ENCODE results near the gene F7.
A peak's percentile ranks its signal among the peaks of the same experiment; 100 is the strongest.
"Not testable (repeated sequence)": the region's sequence is repeated elsewhere in the genome, so short reads cannot be mapped to it uniquely, and the experiment has no call there.

Gene F7

GRCh38 chr13:113153810-113154748 lies 48.5 kb downstream of the F7 start:
- DNase-seq (ENCODE audit: low read depth in 2 of 2) = peak; percentile 49 to 64

GRCh38 chr13:113155201-113155600 lies 49.6 kb downstream of the F7 start:
- DNase-seq (ENCODE audit: low read depth in 2 of 2) = no peak

GRCh38 chr13:113155982-113156655 lies 50.5 kb downstream of the F7 start:
- no peak for DNase-seq (ENCODE audit: low read depth in 2 of 2)

GRCh38 chr13:113157206-113157928 lies 51.8 kb downstream of the F7 start:
- no peak for DNase-seq (ENCODE audit: low read depth in 2 of 2)

- DNase-seq (ENCODE audit: low read depth in 2 of 2) = no peak
Measured at GRCh38 chr13:113157929-113158747, 52.5 kb downstream of the F7 start, which contains the start of gene PROZ. PROZ (plus strand) TSS chr13:113158648; CDS start chr13:113158661, 13 bp downstream.

- DNase-seq (ENCODE audit: low read depth in 2 of 2) = no peak
Measured at GRCh38 chr13:113158946-113159345, 53.4 kb downstream of the F7 start.

GRCh38 chr13:113159701-113160100 lies 54.1 kb downstream of the F7 start:
- no peak for DNase-seq (ENCODE audit: low read depth in 2 of 2)

- no peak for DNase-seq (ENCODE audit: low read depth in 2 of 2)
Measured at GRCh38 chr13:113160983-113161382, 55.4 kb downstream of the F7 start.

GRCh38 chr13:113161433-113161832 lies 55.8 kb downstream of the F7 start:
- DNase-seq (ENCODE audit: low read depth in 2 of 2) = no peak

GRCh38 chr13:113161975-113162374 lies 56.4 kb downstream of the F7 start:
- not testable (repeated sequence) for DNase-seq (ENCODE audit: low read depth in 2 of 2)

GRCh38 chr13:113162783-113163685 lies 57.4 kb downstream of the F7 start:
- no peak for DNase-seq (ENCODE audit: low read depth in 2 of 2)

GRCh38 chr13:113164492-113164891 lies 58.9 kb downstream of the F7 start:
- no peak for DNase-seq (ENCODE audit: low read depth in 2 of 2)

GRCh38 chr13:113166266-113166665 lies 60.7 kb downstream of the F7 start:
- no peak for DNase-seq (ENCODE audit: low read depth in 2 of 2)

GRCh38 chr13:113166681-113167080 lies 61.1 kb downstream of the F7 start:
- no peak for DNase-seq (ENCODE audit: low read depth in 2 of 2)

- DNase-seq (ENCODE audit: low read depth in 2 of 2) = no peak
Measured at GRCh38 chr13:113167155-113167554, 61.6 kb downstream of the F7 start.

- no peak for DNase-seq (ENCODE audit: low read depth in 2 of 2)
Measured at GRCh38 chr13:113167575-113167974, 62.0 kb downstream of the F7 start.

- DNase-seq (ENCODE audit: low read depth in 2 of 2) = no peak
Measured at GRCh38 chr13:113168211-113168610, 62.6 kb downstream of the F7 start.

- DNase-seq (ENCODE audit: low read depth in 2 of 2) = no peak
Measured at GRCh38 chr13:113169277-113170272, 64.0 kb downstream of the F7 start.
